GM21576 (cell line): ENCODE results near the gene ZNF697.
"Not testable (repeated sequence)": the region's sequence is repeated elsewhere in the genome, so short reads cannot be mapped to it uniquely, and the experiment has no call there.

Experiments
- ATAC-seq: cut with Tn5 transposase; IDR thresholded peaks from one replicate; pipeline ENCODE4 v1.9.1; 2021; ENCODE audit warnings: mild to moderate bottlenecking, moderate library complexity; ENCODE audit not compliant: unreplicated experiment

ZNF697 gene

GRCh38 chr1:119647734-119648619 lies at the start of gene ZNF697:
ZNF697 (minus strand) TSS chr1:119648266; CDS start chr1:119626100, 22,166 bp downstream.
- peak; percentile 72 for ATAC-seq

- ATAC-seq = no peak
Observed at GRCh38 chr1:119697598-119697997, 49.5 kb upstream of the ZNF697 start.

- ATAC-seq = not testable (repeated sequence)
Observed at GRCh38 chr1:119696863-119697262, 48.8 kb upstream of the ZNF697 start.

DNA sequence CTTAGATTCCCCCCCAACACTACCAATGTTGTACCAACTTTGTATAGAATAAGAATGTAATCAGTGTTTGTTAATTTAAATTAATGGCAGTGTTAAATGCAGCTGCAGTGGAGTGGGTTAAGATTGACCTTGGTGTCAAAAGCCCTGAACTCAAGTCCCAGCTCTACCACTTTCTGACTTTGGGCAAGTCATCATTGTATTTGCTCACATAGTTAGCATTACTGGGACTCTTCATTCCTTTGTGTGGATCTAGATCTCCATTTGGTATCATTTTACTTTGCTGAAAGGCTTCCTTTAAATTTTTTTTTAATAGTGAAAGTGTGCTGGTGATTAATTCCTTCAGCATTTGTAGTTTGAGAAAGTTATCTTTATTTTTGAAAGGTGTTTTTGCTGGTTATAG lies 41.4 kb upstream of the ZNF697 start:
- no peak for ATAC-seq

DNA sequence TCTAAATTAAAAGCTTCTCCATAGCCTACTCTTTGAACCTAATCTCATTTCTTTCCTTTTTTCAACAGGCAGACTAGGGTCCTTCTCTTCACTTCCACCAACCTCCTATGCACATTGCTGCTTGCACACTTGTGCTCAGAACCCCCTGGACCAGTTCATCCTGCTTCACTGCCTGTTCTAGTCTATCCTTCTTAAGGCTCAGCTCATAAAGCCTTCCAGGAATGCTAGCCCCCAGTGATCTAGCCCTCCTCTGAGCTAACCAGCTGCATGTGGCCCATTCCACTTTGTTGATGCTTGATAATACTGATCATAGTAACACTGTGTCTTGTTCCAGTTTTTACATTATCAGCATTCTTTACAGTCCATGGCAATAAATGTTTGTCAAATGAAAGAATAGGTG lies 40.7 kb upstream of the ZNF697 start:
- ATAC-seq = no peak

DNA sequence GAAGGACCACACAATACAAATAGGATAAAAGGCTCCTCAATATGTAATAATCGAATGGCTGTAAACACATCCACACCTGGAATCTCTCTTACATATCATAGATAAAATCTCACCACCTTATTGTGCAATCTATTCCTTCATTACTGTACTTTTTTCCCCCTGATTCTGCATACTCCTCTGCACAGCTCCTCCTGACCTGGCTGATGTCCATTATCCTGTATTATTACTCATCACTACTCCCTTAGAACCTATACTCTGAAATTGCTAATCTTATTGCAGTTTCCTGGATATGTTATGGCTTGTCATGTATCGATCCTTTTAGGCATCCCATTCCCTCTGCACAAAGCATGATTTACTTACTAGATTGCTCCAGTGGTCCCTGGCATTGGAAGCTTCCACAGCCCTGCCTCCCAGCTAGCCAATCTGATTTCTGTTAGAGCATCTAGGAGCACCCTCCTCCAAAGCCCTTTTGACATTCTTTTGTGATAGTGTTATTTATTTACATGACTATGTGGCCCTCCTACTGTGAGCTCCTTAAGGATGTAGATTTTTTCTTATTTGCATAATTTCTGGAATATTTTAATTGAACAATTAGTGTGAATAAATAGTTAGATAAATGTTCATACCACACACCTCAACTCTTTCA lies 39.5 kb upstream of the ZNF697 start:
- ATAC-seq = no peak

DNA sequence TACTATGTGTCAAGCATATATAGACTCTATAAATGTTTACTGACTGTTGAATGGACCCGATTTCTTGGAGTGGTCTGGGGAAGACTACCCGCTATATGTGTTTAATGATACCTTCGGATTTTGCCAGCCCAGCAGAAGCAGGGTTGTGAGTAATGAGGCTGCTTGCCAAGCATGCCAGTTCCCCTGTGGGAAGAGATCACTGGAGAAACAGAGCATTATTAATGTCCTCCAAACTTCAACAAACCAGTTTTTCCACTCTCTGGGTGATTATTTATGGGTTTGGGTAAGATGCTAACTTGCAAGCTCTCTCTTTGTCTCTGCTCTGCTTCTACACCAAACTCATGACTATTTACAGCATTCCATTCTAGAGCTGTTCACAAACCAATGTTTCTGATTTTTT lies 38.6 kb upstream of the ZNF697 start:
- ATAC-seq = no peak

- ATAC-seq = no peak
Observed at GRCh38 chr1:119683893-119684292, 35.8 kb upstream of the ZNF697 start.

DNA sequence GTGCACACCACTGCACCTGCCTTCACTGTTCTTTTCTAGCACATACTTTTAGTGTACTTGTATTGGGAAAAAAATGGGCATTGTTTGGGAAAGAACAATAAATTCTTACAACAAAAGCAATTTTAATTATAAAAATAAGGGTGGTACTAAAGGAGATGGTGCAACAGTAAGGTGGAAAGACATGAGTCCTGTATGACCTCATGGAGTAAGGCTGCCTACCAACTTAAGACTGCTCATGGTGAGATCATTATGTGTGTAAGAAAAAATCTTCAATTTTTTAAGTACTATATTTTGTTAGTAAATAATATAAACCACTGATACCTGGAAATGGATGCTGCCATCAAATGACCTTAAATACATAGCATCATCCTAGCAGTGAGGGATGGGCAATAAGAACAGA lies 34.1 kb upstream of the ZNF697 start:
- no peak for ATAC-seq

GRCh38 chr1:119681560-119681959 lies 33.5 kb upstream of the ZNF697 start:
- ATAC-seq = no peak

- no peak for ATAC-seq
Observed at GRCh38 chr1:119680723-119681122, 32.7 kb upstream of the ZNF697 start.

DNA sequence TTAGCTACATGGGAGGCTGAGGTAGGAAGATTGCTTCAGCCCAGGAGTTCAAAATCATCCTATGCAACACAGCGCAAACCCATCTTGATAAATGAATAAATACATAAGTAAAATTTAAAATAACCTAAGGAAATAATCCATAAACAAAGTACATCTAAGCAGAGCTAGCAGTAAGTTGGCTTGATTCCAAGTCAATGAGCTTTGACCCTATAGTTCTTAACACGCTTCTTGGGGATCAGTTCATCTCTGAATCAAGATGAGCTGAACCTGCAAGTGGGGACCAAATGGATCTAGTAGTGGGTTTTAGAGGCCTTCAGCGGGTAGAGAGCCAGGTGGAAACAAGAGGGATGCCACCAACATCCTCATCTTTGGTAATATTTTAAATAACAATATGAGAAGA lies 32.1 kb upstream of the ZNF697 start:
- ATAC-seq = no peak

DNA sequence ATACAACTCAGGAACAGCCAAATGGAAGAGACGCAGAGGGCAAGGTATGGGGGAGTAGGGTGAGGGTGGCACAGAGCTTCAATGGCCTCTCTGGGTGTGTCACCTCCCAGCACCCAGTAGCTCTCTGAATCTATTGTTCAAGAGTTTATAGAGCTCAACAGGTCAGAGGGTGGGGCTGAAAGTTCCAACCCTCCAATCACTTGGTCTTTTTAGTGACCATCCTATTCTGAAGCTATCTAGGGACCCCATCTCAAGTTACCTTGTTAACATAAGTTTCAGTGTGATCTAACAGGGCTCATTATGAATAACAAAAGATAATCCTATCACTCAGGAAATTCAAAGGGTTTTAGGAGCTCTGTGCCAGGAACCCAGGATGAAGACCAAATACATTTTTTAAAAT lies 31.2 kb upstream of the ZNF697 start:
- ATAC-seq = no peak

GRCh38 chr1:119676571-119677206 lies 28.6 kb upstream of the ZNF697 start:
- ATAC-seq = no peak

GRCh38 chr1:119675349-119676345 lies 27.6 kb upstream of the ZNF697 start:
- ATAC-seq = no peak

DNA sequence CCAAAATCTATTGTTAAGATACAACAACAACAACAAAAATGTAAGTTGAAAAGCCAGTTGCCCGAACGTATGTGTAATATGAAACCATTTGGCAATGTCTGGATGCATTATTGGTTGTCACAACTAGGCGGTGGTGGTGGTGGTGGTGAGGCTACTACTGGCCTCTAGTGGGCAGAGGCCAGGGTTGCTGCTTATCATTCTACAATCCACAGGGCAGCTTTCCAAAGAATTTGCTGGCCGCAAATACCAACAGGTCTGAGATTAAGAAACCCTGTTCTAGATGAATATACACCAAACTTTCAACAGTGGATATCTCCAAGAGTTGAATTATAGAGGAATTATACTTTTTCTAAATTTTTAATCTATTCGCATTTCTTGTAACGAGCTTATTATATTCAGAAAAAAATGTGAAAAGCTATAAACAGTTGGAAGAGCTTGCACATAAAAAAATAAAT lies 26.8 kb upstream of the ZNF697 start:
- ATAC-seq = no peak

DNA sequence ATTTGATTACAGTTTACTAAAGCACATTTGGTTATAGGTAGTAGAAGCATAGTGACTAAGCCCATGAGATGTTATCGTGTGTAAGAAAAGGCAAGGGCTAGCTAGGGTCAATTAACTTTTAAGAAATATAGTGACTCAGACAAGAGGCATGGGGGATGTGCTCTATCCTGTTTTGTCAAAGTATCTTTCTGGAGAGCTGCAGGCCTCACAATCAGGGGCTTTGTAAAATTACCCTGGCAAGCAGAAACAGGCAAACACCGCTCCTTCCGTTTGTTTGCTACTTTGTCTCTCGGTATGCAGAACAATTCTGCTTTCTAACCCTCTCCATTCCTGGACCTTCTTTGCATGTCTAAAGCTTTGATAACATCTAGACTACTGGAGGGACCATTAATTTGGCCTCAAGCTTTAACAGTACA lies 26.1 kb upstream of the ZNF697 start:
- no peak for ATAC-seq

DNA sequence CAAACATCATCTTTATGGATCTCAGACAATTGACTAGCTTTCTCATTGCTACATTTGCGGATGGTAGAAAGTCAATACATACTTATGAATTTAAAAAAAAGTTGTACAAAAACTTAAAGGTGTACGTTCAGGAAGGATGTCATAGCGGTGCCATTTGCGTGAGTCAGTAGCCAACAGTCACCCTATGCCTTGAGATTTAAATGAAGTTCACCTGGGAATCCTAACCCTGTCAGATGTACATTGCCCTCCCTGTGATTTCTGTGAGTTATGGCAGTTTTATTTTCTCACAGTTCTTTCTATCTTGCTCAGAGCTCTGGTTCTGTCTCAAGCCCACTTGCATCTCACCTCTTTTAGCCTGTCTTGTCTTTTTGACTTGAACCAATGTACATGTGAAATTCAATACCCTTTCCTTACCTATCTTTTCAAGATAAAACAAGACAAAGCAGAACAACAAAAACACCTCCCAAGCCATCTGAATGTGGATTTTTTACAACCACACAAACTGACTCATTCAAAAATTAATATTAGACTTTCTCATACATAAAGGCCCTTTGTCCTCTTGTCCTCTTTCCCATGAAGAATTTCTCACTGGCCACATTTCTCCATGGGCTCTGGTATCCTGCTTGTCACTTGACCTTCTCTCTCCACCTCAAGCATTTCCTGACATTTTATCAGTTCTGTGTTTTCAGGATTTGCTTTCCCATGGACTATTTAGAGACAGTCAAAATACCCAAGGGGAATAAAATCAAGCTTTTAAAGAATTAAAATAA lies 25.3 kb upstream of the ZNF697 start:
- ATAC-seq = no peak

DNA sequence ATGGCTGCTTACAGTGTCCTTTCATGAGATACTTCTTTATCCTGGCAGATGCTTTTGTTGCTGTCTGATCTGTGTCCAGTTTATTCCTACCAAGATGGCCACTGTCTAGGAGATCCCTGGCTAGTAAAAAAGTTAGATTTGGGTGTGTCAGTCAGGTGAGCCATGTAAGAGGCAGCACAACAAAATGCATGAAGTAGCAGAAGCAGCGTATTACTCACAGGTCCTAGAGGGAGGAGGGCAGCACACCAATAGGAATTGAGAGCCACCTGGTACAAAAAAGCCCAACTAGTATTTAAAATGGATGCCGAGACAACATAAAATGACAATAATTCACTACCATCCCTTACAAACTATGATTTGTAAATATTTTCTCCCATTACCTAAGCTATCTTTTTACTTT lies 22.8 kb upstream of the ZNF697 start:
- no peak for ATAC-seq

- no peak for ATAC-seq
Observed at GRCh38 chr1:119667173-119667572, 19.1 kb upstream of the ZNF697 start.
